HL-60 (cell line): ENCODE data around the gene MEOX1.

Experiments used
- CTCF ChIP-seq: IDR thresholded peaks from one replicate; pipeline ENCODE4 v1.5.1; 2011; ENCODE audit warnings: low read length, control low read depth, inconsistent platforms; ENCODE audit not compliant: insufficient read depth
- POLR2AphosphoS5 ChIP-seq: IDR thresholded peaks from 2 replicates; pipeline ENCODE4 v1.6.1; 2012; ENCODE audit warnings: low read depth

GRCh38 chr17:43663383-43663782, 1.7 kb upstream of the MEOX1 start:
- TF ChIP-seq CTCF, result no peak
- no peak for TF ChIP-seq POLR2AphosphoS5
